Cardiac fibroblast (primary cell): ENCODE data around the gene EME1.
"Not testable (repeated sequence)": the region's sequence is repeated elsewhere in the genome, so short reads cannot be mapped to it uniquely, and the experiment has no call there.

Experiments
- DNase-seq, 2 donors: peaks; one replicate each; pipeline versions ENCODE4 v3.0.0 to v3.0.0-alpha.2; 2010; ENCODE audit warnings: low read depth in 2 of 2
- H3K4me3 ChIP-seq, 2 donors: replicated peaks in 1 of 2; 1 replicate in 1 of 2; 2 replicates in 1 of 2; pipeline ENCODE4 v1.5.1; 2011; ENCODE audit warnings: low read depth in 2 of 2, low read length in 2 of 2, mild to moderate bottlenecking in 2 of 2, moderate library complexity in 1 of 2
- CTCF ChIP-seq: IDR thresholded peaks from one replicate; pipeline ENCODE4 v1.5.1; 2011; ENCODE audit warnings: low read depth, mild to moderate bottlenecking, low read length, inconsistent platforms

EME1 gene

GRCh38 chr17:50394711-50395110, 21.7 kb downstream of the EME1 start:
- no peak overlapping the region for H3K4me3 ChIP-seq
- DNase-seq: no peak
- TF ChIP-seq CTCF: no peak

DNA sequence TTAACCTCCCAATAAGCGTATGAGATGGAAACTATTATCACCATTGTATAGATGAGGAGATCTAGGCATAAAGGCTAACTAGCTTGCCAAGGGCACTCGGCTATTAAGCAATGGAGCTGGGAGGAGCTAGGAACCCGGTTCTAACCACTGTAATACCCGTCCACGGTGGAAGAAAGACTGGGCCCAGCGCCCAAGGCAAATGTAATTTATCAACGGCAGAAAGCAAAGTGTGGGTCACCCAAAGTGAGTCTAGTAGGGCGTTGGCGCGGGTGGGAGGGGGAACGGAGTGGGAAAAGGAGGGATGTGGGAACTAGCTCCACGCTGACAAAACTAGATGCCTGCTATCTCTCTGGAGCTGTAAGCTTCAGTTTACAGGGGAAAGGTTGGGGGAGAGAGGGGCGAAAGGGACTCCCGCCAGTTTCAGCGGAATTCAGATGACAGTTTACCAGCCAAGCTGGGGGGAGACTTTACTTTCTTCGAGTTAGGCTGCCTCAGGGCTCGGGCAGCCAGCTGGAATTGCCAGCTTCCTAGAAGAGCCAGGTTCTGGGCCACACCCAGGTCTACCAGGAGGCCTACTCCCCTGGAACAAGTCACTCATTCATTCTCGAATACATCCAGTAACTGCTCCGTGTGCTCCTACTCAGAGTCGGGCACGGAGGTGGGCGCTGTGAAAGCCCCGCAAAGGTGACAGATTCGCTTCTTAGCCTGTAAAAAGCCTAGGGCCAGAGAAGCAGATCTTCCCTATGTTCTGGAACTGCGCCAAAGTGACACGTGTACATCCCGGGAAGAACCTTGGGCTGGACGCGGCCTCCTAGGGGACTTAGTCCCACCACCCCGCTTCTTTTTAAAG, 23.5 kb downstream of the EME1 start:
- H3K4me3 ChIP-seq: peak overlapping the region; percentile 99 to 100
- DNase-seq: peak; percentile 73 to 76
- no peak for TF ChIP-seq CTCF

DNA sequence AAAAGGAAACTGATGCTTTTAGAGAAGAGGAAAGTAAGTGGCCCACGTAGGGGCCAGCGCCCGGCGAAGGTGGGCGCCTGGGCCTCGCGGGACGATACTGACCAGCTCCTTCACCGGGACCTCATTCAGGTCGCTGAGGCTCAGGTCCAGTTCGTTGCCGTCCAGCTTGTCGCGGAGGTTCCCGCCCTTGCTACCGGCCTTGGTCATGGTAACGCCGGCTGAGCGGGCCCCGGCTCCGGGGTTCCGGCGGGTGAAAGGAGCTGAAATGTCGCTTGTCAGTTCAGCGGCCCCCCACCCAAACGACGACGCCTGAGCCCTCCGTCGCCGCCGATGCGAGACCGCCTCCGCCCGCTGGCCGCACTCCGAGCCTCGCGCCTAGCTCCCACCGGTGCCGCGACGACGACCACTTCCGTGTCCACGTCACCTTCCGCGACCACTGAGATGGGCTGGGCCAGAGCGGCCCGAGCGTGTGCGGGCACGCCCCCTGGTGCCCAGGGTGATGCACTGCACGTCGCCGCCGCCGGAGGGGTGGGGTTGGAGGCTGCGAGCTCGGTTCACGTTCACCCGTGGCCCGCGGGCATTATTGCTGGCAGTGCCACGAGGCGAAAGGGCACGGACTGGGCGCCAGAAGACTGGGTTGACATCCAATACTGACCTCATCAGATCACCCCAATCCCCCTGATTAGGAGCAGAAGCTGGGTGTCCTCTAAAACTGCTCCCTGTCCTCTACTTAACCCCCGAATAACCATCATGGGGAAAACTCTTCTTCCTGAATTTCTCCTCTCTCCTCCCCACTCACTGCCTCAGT, 24.3 kb downstream of the EME1 start, which contains the start of gene LRRC59:
TSS of gene LRRC59 (minus strand) at position 413 of the 808 bp plus-strand sequence. CDS start at position 207, 206 bp downstream.
- H3K4me3 ChIP-seq: peak within 1 kb of the TSS; percentile 99 to 100
- DNase-seq: peak; percentile 85 to 86
- TF ChIP-seq CTCF: peak; percentile 90

DNA sequence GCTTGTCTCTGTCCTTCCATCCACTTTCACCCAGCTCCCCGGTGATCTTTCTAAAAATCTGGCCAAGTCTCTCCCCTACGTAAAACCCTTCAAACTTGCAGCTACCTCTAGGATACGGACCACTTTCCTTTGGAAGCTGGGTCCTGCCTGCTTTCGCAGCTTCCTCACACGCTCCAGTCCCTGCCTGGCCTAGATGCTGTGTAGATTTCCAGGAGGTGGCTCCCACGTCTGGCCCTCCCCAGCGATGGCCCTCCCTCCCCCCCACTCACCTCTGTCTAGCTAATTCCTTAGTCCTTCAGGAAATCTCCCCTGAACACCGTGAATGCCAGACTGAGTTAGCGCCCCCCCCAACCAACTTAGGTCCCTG, 24.9 kb downstream of the EME1 start:
- TF ChIP-seq CTCF: no peak
- H3K4me3 ChIP-seq: peak overlapping the region in 1 of 2 donors; percentile 100
- no peak for DNase-seq

- H3K4me3 ChIP-seq, DNase-seq: not testable (repeated sequence)
These were observed 25.6 kb downstream of the EME1 start for GRCh38 chr17:50398672-50399071.

DNA sequence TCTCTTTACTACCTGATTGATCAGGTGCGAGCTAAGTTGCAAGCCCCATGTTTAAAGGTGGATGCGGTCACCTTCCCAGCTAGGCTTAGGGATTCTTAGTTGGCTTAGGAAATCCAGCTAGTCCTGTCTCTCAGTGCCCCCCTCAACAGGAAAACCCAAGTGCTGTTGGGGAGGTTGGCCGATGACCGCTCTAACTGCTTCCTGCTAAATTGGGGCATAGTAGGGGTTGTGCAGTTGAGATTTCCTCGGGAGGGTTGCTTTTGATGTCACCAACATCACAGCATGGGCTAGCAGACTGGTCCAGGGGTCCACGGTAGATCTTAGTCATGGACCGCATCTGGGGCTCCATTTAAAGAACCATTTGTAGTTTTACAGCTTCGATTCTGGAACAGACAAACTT, 26.6 kb downstream of the EME1 start:
- H3K4me3 ChIP-seq, DNase-seq: not testable (repeated sequence)

- not testable (repeated sequence) for H3K4me3 ChIP-seq, DNase-seq
These were observed 32.3 kb downstream of the EME1 start for GRCh38 chr17:50405351-50405750.

- no peak for TF ChIP-seq CTCF
- no peak overlapping the region for H3K4me3 ChIP-seq
- no peak for DNase-seq
These were observed 33.5 kb downstream of the EME1 start for GRCh38 chr17:50406578-50406977.
